Measurements from ENCODE around the gene PDE1A.

PDE1A gene

GRCh38 chr2:182359027-182359989 lies 67.5 kb downstream of the PDE1A start:
- DNase-seq (ENCODE audit: extremely low read depth in 1 of 2, low read depth in 1 of 2), result no peak

DNA sequence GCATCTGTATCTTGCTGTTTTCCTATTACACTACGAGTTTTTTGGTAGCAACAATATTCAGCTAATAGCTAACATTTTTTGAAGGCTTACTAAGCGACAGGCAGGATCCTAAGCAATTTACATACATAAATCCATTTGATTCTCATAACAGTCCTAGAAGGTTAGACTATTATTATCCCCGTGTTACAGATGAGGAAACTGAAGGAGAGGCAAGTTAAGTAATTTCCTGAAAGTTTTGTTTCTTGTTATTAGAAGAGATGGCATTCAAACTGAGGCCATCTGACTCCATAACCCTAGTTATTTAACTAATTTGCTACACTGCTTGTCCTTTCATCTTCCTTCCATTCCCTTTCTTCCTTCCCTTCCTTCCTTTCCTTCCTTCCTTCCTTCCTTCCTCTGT lies 68.2 kb downstream of the PDE1A start:
- no peak for DNase-seq (ENCODE audit: extremely low read depth in 1 of 2, low read depth in 1 of 2)

DNA sequence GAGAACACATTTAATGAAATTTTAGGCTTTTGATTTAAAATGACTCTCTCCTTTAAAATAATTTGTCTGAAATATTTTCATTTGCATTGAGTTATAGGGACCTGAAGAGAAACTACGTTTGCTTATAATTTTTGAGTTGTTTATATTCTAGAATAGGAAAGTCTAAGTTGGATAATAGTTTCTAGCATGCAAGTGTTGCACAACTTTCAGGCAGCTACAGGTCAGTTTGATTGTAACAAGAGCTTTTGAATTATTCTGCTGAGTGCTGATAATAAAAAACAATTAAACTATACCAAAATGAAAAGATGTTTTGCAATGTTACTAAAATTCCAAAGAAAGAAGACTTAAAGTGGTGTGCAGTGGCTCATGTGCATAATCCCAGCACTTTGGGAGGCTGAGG lies 71.0 kb downstream of the PDE1A start:
- DNase-seq (ENCODE audit: extremely low read depth in 1 of 2, low read depth in 1 of 2), result no peak

GRCh38 chr2:182351427-182351826 lies 75.4 kb downstream of the PDE1A start:
- DNase-seq (ENCODE audit: extremely low read depth in 1 of 2, low read depth in 1 of 2), result no peak

DNA sequence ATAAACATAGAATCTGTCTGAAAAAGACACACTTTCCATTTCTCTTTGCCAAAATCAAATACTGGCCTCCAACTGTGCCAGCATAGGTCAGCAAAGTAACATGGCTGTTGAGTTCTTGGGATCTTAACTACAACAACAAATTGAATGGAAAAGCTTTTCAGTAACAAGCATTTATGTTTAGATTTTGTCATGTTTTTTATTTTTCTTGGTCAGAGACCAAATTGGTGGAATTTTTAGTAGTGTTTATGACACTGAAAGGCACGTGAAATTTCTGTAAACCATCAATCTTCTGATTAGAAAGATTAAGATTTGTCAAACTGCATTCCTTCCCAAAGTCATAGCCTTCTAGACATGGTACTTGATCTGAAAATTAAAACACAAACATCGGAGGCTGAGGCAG lies 77.6 kb downstream of the PDE1A start:
- no peak for DNase-seq (ENCODE audit: extremely low read depth in 1 of 2, low read depth in 1 of 2)

DNA sequence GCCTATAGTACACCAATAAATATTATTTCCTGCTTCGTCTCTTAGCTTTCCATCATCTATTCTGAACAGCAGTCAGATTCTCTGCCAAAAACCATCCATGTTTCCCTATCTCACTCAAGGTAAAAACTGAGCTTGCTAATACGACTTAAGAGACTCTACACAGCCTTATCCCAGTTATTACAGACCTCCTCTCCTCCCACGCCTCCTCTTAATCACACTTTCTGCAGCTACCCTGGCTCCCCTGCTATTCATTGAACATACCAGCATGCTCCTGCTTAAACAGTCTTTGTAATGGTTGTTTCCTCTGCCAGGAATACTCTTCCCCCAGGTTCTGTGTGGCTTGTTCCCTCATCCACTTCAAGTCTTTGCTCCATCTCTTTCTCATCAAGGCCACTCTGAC lies 81.5 kb downstream of the PDE1A start:
- no peak for DNase-seq (ENCODE audit: extremely low read depth in 1 of 2, low read depth in 1 of 2)

DNA sequence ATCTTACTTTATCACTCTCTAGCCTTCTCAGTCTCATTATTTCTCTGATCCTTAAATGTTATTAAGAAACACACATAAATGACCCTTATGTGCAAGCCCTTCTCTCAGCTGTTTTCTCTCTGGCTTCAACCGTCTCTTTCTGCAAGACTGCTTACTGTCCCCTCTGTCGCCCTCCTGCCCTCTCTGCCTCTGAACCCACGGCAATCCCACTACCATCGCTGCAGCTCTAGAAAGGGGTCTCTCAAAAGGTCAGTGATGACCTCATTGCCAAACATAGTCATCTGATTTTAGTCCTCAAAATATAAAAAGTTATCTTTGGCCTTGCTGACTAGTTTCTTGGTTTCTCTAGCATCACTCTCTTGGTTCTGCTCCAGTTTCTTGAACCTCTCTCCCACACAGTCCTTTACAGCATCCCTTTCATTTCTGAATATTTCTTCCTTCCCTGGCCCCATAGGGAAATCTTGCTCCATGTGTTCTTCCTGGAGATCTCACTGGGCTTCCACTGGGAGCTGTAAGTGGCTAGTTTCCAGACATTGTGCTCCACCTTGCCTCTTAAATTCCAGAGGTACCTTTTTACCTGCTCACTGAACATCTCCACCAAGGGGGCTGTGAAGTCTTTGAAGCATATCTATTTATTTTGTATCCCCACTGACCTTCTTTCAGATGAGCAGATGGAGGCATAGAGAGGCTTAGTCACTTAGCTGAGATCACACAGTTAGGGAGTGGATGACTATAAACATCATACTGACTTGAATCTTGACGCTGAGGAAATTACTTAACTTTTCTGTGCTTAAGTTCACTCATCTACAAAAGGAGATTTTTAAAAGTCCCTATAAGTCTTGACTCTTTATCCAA lies 96.2 kb downstream of the PDE1A start:
- no peak for DNase-seq (ENCODE audit: extremely low read depth in 1 of 2, low read depth in 1 of 2)

DNA sequence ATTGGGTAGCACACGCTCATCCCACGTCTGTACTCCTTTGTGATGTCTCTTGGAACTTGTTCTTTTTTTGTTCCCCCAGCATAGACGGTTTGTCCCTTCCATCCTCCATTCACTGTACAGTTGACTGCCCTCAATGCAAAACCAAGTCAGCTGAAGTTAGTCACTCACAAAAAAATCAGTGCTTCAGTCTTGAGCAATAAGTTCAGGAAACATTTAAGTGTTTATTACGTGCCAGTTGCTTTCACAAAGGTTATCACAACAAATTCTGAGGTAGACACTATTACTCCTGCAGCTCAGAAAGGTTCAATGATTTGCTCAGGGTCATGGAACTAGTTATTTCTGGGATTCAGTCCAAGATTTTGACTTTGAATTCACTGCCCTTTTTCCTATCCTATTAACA lies 102.2 kb downstream of the PDE1A start:
- DNase-seq (ENCODE audit: extremely low read depth in 1 of 2, low read depth in 1 of 2), result no peak

GRCh38 chr2:182321096-182321495 lies 105.7 kb downstream of the PDE1A start:
- no peak for DNase-seq (ENCODE audit: extremely low read depth in 1 of 2, low read depth in 1 of 2)

DNA sequence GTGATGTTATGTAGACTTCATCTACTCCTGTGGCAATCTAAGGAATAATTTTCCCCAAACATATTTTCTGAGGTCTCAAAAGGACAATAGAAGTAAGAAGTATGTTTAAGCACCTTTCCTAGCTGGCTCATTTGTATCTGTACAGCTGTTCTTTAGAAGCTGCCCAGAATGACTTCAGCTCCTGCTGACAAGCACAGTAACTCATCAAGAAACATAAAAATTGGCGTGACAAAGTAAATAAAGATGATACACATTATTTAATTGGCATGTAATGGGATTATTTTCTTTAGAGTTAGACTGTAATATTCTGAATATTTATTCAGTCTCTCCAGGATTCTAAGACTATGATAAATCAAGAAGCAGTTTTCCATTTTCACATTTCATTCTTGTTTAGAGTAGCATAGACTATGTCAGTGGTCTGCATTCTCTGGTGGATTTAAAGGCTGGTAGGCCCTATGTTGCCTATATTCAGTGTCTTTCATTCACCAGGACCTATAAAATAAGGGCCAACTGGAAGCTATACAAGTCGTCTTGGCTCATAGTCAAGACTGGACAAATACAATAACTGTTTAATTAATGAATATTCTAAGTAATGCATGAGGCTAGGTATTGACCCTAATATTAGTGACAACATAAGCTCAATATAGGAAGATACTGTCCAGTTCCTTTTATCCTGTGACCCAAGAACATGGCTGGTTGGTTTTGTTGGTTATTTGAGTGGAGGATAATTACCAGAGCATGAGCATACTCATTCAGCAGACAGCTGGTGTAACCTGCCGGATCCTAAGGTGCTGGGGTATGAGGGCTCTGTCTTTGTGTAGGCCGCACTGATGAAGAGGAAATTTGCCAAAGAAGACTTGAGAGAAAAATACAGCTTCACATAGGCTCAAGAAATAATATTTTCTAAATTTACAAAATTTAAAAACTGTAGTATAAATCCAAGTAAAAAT lies 107.0 kb downstream of the PDE1A start:
- DNase-seq (ENCODE audit: extremely low read depth in 1 of 2, low read depth in 1 of 2), result no peak

DNA sequence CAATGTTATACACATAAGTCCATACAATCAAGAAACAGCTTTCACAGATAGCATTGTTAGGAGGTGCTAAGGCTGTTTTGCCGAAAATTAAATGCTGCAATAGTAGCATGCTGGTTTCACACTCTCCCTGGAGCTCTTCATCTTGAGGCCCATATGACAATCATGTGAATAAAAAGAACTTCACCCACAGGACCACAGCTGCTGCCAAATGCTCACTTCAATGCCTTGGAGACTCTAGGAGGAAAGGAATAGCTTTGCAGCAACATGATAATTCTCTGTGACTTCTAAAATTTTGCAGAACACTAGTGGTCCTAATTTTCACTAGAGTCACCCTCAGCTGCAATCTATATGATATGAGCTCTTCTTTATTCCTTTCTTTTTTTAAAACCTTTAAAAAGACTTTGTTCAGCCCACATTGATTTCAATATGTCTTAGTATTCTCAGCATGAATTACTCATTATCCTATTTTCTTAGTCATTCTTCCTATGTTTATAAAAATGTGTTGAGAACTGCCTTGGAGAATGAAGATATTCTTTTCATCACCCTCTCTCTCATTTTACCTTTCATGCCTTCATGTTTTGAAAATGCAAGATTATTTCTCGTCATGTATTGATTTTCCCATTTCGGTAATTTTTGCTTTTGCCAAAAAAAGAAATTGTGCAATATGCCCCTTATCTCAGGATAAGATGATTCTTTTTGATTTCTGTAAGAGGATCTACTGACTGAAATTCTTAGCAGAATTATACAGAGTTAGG lies 108.2 kb downstream of the PDE1A start:
- DNase-seq (ENCODE audit: extremely low read depth in 1 of 2, low read depth in 1 of 2), result no peak

DNA sequence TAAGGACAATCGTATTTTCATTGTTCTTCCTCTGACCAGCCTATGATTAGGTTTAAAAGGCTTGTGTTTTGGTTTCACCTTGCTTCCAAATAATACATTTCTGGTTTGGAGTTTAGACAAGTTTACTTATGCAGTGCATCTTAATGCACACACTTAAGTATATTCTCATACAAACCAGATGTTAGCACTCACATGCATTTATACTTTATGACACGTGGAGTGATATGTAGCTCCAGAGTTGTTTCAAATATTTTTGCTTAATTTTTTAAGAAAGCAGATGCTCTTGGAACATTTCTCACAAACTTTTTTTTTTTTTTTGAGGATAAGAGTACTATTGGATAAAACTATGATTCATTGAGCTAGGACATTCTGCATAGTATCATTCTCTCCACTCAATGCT lies 109.9 kb downstream of the PDE1A start:
- no peak for DNase-seq (ENCODE audit: extremely low read depth in 1 of 2, low read depth in 1 of 2)

- DNase-seq (ENCODE audit: extremely low read depth in 1 of 2, low read depth in 1 of 2), result no peak
These were observed 123.9 kb downstream of the PDE1A start for GRCh38 chr2:182302972-182303371.

DNA sequence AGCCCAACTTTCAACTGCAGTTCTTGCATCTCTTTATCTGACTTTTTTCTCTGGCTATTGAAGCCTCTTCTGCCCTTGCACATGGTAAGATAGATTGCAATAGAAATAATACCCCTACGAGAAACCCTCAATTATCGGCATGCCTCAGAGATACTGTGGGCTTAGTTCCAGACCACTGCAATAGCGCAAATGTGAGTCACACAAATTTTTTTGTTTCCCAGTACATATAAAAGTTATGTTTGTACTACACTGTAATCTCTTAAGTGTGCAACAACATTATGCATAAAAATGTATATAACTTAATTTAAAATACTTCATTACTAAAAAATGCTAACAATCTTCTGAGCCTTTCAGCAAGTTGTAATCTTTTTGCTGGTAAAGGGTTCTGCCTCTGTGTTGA lies 124.7 kb downstream of the PDE1A start:
- no peak for DNase-seq (ENCODE audit: extremely low read depth in 1 of 2, low read depth in 1 of 2)

GRCh38 chr2:182301093-182301492 lies 125.7 kb downstream of the PDE1A start:
- no peak for DNase-seq (ENCODE audit: extremely low read depth in 1 of 2, low read depth in 1 of 2)

DNA sequence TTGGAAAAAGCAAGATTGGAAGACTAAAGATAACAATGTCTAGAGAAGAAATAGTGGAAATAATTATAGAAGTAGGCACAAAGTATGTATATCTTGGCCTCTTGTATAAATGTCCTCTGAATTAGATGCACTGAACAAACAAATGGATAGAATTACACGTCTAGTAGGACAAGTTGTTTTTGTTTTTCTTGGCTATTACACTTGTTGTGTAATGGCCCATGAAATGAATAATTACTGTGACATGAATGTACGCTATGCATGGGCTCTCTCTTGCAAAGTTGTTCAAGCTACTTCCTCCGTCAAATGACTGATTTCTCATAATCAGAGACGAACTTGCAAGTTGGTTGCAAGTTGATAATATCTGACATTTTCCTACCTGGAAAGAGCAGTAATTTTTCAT lies 126.2 kb downstream of the PDE1A start:
- DNase-seq (ENCODE audit: extremely low read depth in 1 of 2, low read depth in 1 of 2), result no peak

DNA sequence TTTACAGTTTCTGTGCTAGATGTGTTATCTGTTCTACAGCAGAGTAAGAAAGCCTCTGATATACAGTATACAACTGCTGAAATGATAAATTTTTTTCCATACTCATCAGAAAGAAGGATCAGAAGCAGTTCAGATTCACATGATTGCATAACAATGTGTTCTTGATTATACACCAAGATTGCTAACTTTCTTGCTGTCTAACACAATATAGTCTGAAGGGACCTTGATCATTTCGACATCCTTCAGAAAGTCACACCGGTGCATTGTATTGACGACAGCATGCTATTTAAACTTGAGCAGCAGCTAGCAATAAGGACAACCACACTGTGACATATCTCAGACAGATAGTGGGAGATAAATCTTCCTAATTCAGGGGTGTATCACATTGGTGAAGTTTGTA lies 127.2 kb downstream of the PDE1A start:
- no peak for DNase-seq (ENCODE audit: extremely low read depth in 1 of 2, low read depth in 1 of 2)

- DNase-seq (ENCODE audit: extremely low read depth in 1 of 2, low read depth in 1 of 2), result no peak
These were observed 128.4 kb downstream of the PDE1A start for GRCh38 chr2:182298456-182298855.

DNA sequence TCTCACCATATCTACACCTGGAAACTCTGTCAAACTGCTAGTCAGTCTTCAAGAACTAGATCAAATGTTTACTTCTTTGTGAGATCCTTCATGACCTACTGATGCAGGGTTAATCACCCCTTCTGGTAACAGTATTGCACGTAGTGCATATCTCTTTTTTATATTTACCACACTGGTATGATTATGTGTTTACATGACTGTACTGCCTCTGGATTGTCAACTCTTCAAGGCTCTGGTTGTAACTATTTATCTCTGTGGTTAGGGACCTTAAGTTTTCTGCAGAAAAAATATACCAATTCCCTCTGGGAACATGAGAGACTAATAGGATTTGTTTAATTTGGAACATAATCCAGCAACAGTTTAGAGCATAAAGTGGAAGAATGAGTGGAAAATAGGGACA lies 135.5 kb downstream of the PDE1A start:
- DNase-seq (ENCODE audit: extremely low read depth in 1 of 2, low read depth in 1 of 2), result no peak

DNA sequence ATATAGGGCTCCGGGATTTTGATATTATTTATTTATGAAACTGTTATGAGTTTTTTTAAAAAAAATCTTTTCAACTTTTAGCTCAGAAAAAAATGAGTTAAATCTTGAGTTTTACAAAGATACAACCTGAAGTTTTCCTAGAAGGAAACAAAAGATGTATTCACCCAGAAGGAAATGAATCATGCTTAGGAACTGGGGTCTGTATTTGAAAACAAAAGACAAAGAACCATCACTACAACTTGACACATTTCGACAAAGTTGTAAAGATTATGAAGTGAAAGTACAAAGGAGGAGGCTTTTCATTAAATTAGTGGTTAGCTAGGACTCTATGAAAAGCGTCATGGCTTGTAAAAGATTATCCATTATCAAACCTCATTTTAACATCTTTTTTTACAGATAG lies 143.3 kb downstream of the PDE1A start:
- DNase-seq (ENCODE audit: extremely low read depth in 1 of 2, low read depth in 1 of 2), result no peak

All from stimulated activated CD8-positive, alpha-beta memory T cell treated with anti-CD3 and anti-CD28 coated beads, Interleukin-7, amount 100 ng/mL, for 48 hours (primary cell).